Measurements from ENCODE around the gene PARP6. TPM values are rescaled to one million over a fixed set of nuclear protein-coding genes. Genes with fewer than 3 reads are reported as not detected.

The PARP6 gene
- total and polyA plus RNA-seq, 7 donors = 46.1 to 83.2 (median 63.0) TPM

DNA sequence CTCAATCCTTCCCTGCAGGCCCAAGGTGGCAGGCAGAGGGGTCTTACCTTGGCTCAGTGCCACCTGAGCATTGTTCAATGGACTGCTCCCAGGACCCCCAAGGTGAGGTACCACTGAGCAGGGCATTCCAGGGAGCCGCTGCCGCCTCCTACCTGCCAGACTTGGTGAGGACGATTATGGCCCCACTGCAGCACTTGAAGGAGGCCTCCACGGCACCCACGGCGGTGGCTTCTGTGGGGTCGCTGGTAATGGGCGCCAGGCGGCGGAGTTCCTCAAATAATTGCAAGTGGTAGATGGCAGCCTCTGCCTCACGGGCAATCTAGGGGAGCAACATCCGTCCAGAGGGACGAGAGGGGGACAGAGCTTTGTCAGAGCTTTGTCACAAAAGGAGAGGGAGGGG, 70.1 kb downstream of the PARP6 start:
- Histone ChIP-seq H3K4me1 (peaks cover 50% of the 10 kb centered on the region), H3K9me3 (no peaks in the 10 kb centered on the region), H3K27ac (peak overlapping the region; percentile 91), H3K36me3 (ENCODE audit: insufficient read depth in 1 of 2, low read depth in 1 of 2) (peaks cover 27 to 86% of the 10 kb centered on the region in 2 donors), H3K27me3 (ENCODE audit: insufficient read depth in 3 of 3, low read length in 2 of 3) (no peaks in the 10 kb centered on the region), H3K4me3 (peak overlapping the region; percentile 14)
- DNase-seq (no peak), ATAC-seq (no peak)
- TF ChIP-seq, protein P1, sequence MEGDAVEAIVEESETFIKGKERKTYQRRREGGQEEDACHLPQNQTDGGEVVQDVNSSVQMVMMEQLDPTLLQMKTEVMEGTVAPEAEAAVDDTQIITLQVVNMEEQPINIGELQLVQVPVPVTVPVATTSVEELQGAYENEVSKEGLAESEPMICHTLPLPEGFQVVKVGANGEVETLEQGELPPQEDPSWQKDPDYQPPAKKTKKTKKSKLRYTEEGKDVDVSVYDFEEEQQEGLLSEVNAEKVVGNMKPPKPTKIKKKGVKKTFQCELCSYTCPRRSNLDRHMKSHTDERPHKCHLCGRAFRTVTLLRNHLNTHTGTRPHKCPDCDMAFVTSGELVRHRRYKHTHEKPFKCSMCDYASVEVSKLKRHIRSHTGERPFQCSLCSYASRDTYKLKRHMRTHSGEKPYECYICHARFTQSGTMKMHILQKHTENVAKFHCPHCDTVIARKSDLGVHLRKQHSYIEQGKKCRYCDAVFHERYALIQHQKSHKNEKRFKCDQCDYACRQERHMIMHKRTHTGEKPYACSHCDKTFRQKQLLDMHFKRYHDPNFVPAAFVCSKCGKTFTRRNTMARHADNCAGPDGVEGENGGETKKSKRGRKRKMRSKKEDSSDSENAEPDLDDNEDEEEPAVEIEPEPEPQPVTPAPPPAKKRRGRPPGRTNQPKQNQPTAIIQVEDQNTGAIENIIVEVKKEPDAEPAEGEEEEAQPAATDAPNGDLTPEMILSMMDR (IDR thresholded peaks at IDR 0.05) = no peak
- intact Hi-C loops (cut with DNase I) = loop anchor here in 1 of 2 donors (5.0 to 10.0 kb wide), 2 partner anchors 70 to 272 kb away; partner anchors contain the start of genes ARIH1 and PARP6
- 56 to 81% (median 60%) methylated on average over 13 of the region's 13 CpGs for WGBS, 3 donors

DNA sequence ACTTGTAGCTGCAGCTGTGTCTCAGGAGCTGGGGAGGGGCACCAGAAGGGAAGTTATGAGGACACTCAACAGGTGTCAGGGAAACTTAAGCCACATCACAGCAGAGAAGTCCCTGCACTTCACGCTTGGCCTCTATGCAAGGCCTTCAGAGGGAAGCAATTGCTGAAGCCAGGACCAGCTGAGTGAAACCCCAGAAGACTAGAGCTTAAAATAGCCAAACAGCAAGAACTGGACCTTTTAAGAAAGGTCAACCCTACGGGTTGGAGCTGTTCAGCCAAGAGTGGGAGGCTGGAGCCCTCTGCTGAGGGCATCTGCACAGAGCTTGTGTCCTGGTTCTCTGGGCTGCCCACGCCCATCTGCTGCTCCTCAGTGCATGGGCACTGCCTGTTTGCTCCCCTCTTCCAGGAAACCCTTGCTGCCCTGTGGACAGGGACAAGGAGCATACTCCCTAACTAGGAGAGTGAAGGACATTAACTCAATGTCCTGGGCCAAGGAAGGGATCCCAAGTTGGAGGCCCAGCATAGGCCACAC, 70.9 kb downstream of the PARP6 start:
- peaks cover 50% of the 10 kb centered on the region for H3K4me1 ChIP-seq
- 10 to 36% (median 23%) methylated on average over 3 of the region's 3 CpGs for WGBS, 3 donors
- H3K4me3 ChIP-seq = peak overlapping the region; percentile 15
- no peaks in the 10 kb centered on the region for H3K9me3 ChIP-seq
- no peaks in the 10 kb centered on the region for H3K27me3 ChIP-seq (ENCODE audit: insufficient read depth in 3 of 3, low read length in 2 of 3)
- TF ChIP-seq, protein P1 (IDR thresholded peaks at IDR 0.05) = no peak
- DNase-seq = no peak
- ATAC-seq = peak; percentile 52 to 75 (median 68)
- intact Hi-C loops (cut with DNase I) = loop anchor here in 1 of 2 donors (2.0 to 10.0 kb wide), 3 partner anchors 29 to 273 kb away; partner anchors contain the start of genes ARIH1, PARP6 and PKM
- peak overlapping the region; percentile 91 for H3K27ac ChIP-seq
- H3K36me3 ChIP-seq (ENCODE audit: insufficient read depth in 1 of 2, low read depth in 1 of 2) = peaks cover 24 to 77% of the 10 kb centered on the region in 2 donors

DNA sequence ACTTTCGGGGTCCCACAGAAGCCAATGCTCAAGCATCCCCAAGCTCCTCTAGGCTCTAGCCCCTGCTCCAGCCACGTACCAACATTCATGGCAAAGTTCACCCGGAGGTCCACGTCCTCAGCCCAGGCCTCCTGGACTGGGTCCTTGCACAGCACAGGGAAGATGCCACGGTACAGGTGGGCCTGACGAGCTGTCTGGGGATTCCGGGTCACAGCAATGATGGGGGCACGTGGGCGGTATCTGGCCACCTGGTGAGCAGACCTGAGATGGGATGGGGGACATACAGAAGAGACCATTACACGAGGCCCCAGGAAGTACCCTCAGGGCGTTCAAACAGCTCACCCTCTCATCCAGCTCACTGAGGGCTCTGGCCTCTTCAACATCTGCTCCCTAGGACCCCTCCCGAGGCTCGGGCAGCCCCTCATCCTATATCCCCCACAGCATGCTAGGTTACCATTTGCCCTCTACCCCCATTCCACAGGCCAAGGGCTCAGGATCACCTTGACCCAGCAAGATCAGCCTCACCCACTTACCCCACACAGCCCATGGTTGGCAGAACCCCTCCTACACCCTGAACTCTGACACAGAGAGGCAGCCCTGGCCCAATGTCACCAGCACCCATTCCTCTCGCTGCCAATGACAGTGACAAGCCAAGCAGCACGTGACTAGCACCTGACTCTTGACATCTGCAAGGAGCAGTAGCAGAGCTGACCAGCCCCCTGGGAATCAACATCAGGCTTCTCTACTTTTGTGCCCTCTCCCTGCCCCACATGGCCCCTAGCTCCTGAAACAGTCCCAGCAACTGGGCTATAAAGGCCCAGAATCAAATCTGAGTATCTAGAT, 71.7 kb downstream of the PARP6 start:
- Histone ChIP-seq H3K27me3 (ENCODE audit: insufficient read depth in 3 of 3, low read length in 2 of 3) (no peaks in the 10 kb centered on the region), H3K9me3 (no peaks in the 10 kb centered on the region), H3K27ac (peak overlapping the region; percentile 91), H3K4me1 (peaks cover 50% of the 10 kb centered on the region), H3K4me3 (peak overlapping the region; percentile 15), H3K36me3 (ENCODE audit: insufficient read depth in 1 of 2, low read depth in 1 of 2) (peaks cover 17 to 69% of the 10 kb centered on the region in 2 donors)
- intact Hi-C loops (cut with DNase I) = loop anchor here in 1 of 2 donors (2.0 to 10.0 kb wide), 3 partner anchors 30 to 274 kb away; partner anchors contain the start of genes ARIH1, PARP6 and PKM
- DNase-seq (no peak), ATAC-seq (peak in 3 of 4 donors; percentile 25 to 40 (median 34))
- WGBS, 3 donors = 55 to 75% (median 65%) methylated on average over 15 of the region's 15 CpGs
- TF ChIP-seq, protein P1 (IDR thresholded peaks at IDR 0.05) = no peak

DNA sequence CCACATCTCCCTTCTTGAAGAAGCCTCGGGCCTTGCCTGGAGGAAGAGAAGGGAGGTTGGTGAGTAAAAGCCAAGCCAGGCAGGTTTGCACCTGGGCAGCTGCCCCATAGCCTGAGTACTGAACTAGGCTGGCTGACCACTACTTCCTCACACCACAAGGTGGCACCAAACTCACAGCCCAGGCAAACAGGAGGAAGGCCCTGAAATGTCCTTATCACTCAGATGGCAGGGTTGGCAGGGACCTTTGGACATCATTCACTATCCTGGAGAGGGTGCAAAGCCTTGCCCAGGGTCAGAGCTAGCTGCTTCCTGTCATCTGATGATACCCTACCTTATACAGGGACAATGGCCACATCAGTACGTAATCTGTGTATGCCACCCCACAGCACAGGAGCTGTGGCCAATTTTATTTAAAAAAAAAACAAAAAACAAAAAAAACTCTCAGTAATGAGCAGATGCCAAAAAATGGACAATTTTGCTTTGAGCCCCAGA, 72.6 kb downstream of the PARP6 start:
- peak; percentile 61 to 75 (median 68) for ATAC-seq
- Histone ChIP-seq H3K4me3 (no peak overlapping the region), H3K27me3 (ENCODE audit: insufficient read depth in 3 of 3, low read length in 2 of 3) (no peaks in the 10 kb centered on the region), H3K4me1 (peaks cover 49% of the 10 kb centered on the region), H3K27ac (peak overlapping the region; percentile 91), H3K36me3 (ENCODE audit: insufficient read depth in 1 of 2, low read depth in 1 of 2) (peaks cover 13 to 60% of the 10 kb centered on the region in 2 donors), H3K9me3 (no peaks in the 10 kb centered on the region)
- TF ChIP-seq, protein P1 (IDR thresholded peaks at IDR 0.05) = peak; percentile 93
- 20 to 61% (median 31%) methylated on average over 2 of the region's 2 CpGs for WGBS, 3 donors
- intact Hi-C loops (cut with DNase I) = loop anchor here (2.0 to 10.0 kb wide), 6 partner anchors 31 to 275 kb away; partner anchors contain the start of genes PKM (in 2 of the 2), ARIH1 (in 1 of the 2) and PARP6 (in 1 of the 2)
- DNase-seq = peak; percentile 80 to 88
